Body of pancreas (tissue), 4 donors: ENCODE data around the gene AKAP13. TPM values are rescaled to one million over a fixed set of nuclear protein-coding genes. Genes with fewer than 3 reads are reported as not detected.

Experiments used
- ATAC-seq: fragments of 150-250 bp; one replicate; pipeline ENCODE4 v1.9.1; 2016
- DNase-seq, 4 donors: peaks; one replicate each; pipeline ENCODE4 v3.0.0-alpha.2; 2019
- H3K27ac ChIP-seq, 4 donors: fragments of 200-600 bp; sonication (generic); 1 replicate in 3 of 4; 2 replicates in 1 of 4; pipeline versions ENCODE4 v1.5.1 to v1.6.1; 2016 to 2019; ENCODE audit warnings: mild to moderate bottlenecking in 1 of 4, mixed read lengths in 1 of 4, moderate library complexity in 1 of 4
- H3K27me3 ChIP-seq, 2 donors: fragments of 200-600 bp; sonication (generic); one replicate each; pipeline ENCODE4 v1.6.0; 2016; ENCODE audit warnings: mild to moderate bottlenecking in 1 of 2
- H3K36me3 ChIP-seq, 2 donors: fragments of 200-600 bp; sonication (generic); replicated peaks in 1 of 2; 2 replicates each; pipeline ENCODE4 v1.5.1; 2016; ENCODE audit warnings: low read depth in 2 of 2; ENCODE audit not compliant: insufficient read depth in 1 of 2
- H3K4me1 ChIP-seq: fragments of 200-600 bp; sonication (generic); one replicate; pipeline ENCODE4 v1.6.0; 2016
- H3K4me3 ChIP-seq, 2 donors: fragments of 200-600 bp; sonication (generic); 1 replicate in 1 of 2; 2 replicates in 1 of 2; pipeline ENCODE4 v1.5.1; 2016 to 2019
- H3K9me3 ChIP-seq, 3 donors: fragments of 200-600 bp; sonication (generic); 1 replicate in 2 of 3; 2 replicates in 1 of 3; pipeline ENCODE4 v1.5.1; 2016
- CTCF ChIP-seq, 7 experiments: fragments of 450-650 bp in 4 of 7; fragments of 200-600 bp in 3 of 7; sonication (generic) in 3 of 7; IDR thresholded peaks; one replicate each; pipeline ENCODE4 v1.5.1; 2016 to 2019; ENCODE audit warnings: antibody characterized with exemption in 7 of 7
- POLR2A ChIP-seq, 3 donors: fragments of 450-650 bp; IDR thresholded peaks; one replicate each; pipeline ENCODE4 v1.6.1; 2016; ENCODE audit warnings: antibody characterized with exemption in 3 of 3, mild to moderate bottlenecking in 2 of 3
- WGBS, 2 donors: methylation state at CpG; one replicate each; pipeline ENCODE4 v1.1.5; 2017; 5-methylcytosine and 5-hydroxymethylcytosine counted together
- intact Hi-C: fragments of 100-400 bp; cut with DNase I; formaldehyde crosslinking; loops from one replicate; pipeline ENCODE4 v1.15.1; 2023
- total RNA-seq, 2 donors: library from RNA; depleted of rRNA; stranded (reverse); fragments of >200 nt; gene quantifications; one replicate each; pipeline ENCODE4 v1.1.0, GENCODE V29; 2016

Gene AKAP13
- total RNA-seq, 2 donors from 2014 or later, result 102 to 160 TPM

GRCh38 chr15:85556618-85556895 is 176.2 kb downstream of the AKAP13 start:
- peaks cover 10% of the 10 kb centered on the region for H3K4me1 ChIP-seq
- no peaks in the 10 kb centered on the region for H3K9me3 ChIP-seq
- no peak overlapping the region for H3K4me3 ChIP-seq
- no peaks in the 10 kb centered on the region for H3K27me3 ChIP-seq
- no peak overlapping the region for H3K27ac ChIP-seq
- ATAC-seq (no peak), DNase-seq (no peak)
- TF ChIP-seq POLR2A (IDR thresholded peaks at IDR 0.05) (no peak), CTCF (IDR thresholded peaks at IDR 0.05) (no peak)
- no peaks in the 10 kb centered on the region for H3K36me3 ChIP-seq
- intact Hi-C loops, result loop anchor here (10.0 kb wide), 1 partner anchor 58 kb away; no protein-coding TSS in a partner anchor
- WGBS, 2 donors, result 98 to 100% methylated on average over 2 of the region's 2 CpGs

GRCh38 chr15:85557385-85557784 is 177.0 kb downstream of the AKAP13 start:
- Histone ChIP-seq H3K36me3 (no peaks in the 10 kb centered on the region), H3K27ac (no peak overlapping the region), H3K27me3 (no peaks in the 10 kb centered on the region), H3K4me3 (no peak overlapping the region), H3K9me3 (no peaks in the 10 kb centered on the region), H3K4me1 (peaks cover 10% of the 10 kb centered on the region)
- no peak for ATAC-seq
- DNase-seq, result no peak
- TF ChIP-seq CTCF (IDR thresholded peaks at IDR 0.05), result no peak
- no peak for TF ChIP-seq POLR2A (IDR thresholded peaks at IDR 0.05)
- intact Hi-C loops, result loop anchor here (10.0 kb wide), 1 partner anchor 57 kb away; no protein-coding TSS in a partner anchor
- WGBS, 2 donors, result 61 to 62% methylated on average over 6 of the region's 6 CpGs

- H3K27me3 ChIP-seq, result no peaks in the 10 kb centered on the region
- no peak overlapping the region for H3K4me3 ChIP-seq
- ATAC-seq, result no peak
- WGBS, 2 donors, result 55 to 63% methylated on average over 5 of the region's 5 CpGs
- TF ChIP-seq POLR2A (IDR thresholded peaks at IDR 0.05) (no peak), CTCF (IDR thresholded peaks at IDR 0.05) (no peak)
- no peaks in the 10 kb centered on the region for H3K9me3 ChIP-seq
- no peak for DNase-seq
- H3K4me1 ChIP-seq, result peaks cover 15% of the 10 kb centered on the region
- intact Hi-C loops, result loop anchor here (10.0 kb wide), 1 partner anchor 56 kb away; no protein-coding TSS in a partner anchor
- no peak overlapping the region for H3K27ac ChIP-seq
- no peaks in the 10 kb centered on the region for H3K36me3 ChIP-seq
Observed at GRCh38 chr15:85558848-85559247, 178.4 kb downstream of the AKAP13 start.

GRCh38 chr15:85559530-85559929 is 179.1 kb downstream of the AKAP13 start:
- WGBS, 2 donors, result 87 to 92% methylated on average over 7 of the region's 7 CpGs
- peaks cover 22% of the 10 kb centered on the region for H3K4me1 ChIP-seq
- no peak overlapping the region for H3K27ac ChIP-seq
- ATAC-seq, result no peak
- no peaks in the 10 kb centered on the region for H3K27me3 ChIP-seq
- TF ChIP-seq POLR2A (IDR thresholded peaks at IDR 0.05) (no peak), CTCF (IDR thresholded peaks at IDR 0.05) (no peak)
- no peaks in the 10 kb centered on the region for H3K36me3 ChIP-seq
- no peaks in the 10 kb centered on the region for H3K9me3 ChIP-seq
- intact Hi-C loops, result loop anchor here (10.0 kb wide), 1 partner anchor 55 kb away; no protein-coding TSS in a partner anchor
- DNase-seq, result no peak
- no peak overlapping the region for H3K4me3 ChIP-seq

GRCh38 chr15:85562824-85563223 is 182.4 kb downstream of the AKAP13 start:
- no peaks in the 10 kb centered on the region for H3K27me3 ChIP-seq
- peaks cover 27% of the 10 kb centered on the region for H3K4me1 ChIP-seq
- no peaks in the 10 kb centered on the region for H3K9me3 ChIP-seq
- ATAC-seq (peak; percentile 76), DNase-seq (peak; percentile 65 to 86 (median 78))
- WGBS, 2 donors, result 26 to 42% methylated on average over 6 of the region's 6 CpGs
- intact Hi-C loops, result no loop called here
- H3K4me3 ChIP-seq, result no peak overlapping the region
- no peak for TF ChIP-seq POLR2A (IDR thresholded peaks at IDR 0.05)
- no peak for TF ChIP-seq CTCF (IDR thresholded peaks at IDR 0.05)
- peak overlapping the region; percentile 52 to 86 (median 83) for H3K27ac ChIP-seq
- no peaks in the 10 kb centered on the region for H3K36me3 ChIP-seq
